ENCODE data around the gene NBEA. TPM values are rescaled to one million over a fixed set of nuclear protein-coding genes. Genes with fewer than 3 reads are reported as not detected.
A peak's percentile ranks its signal among the peaks of the same experiment; 100 is the strongest.

NBEA gene
- total RNA-seq, 2 experiments from 2014 or later = 0.12 to 0.23 TPM

DNA sequence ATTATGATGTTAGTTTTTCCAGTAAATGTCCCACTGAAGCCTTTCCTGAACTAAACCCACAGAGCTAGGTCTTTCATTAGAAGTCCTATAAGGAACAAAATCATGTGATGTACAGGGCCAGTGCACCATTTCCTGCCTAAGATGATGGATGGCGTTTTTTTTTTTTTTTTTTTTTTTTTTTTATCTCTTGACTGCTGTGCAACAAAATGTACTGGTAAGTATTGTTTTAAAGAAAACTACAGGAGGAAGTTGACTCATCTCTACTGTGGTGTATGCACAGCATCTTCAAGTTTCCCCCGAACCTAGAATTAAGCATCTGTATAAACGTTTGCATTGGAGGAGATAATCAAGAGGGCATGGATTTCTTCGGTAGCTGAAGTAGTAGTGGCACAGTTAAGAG lies 197.5 kb downstream of the NBEA start:
- peaks cover 16% of the 10 kb centered on the region for H3K4me1 Mint-ChIP-seq
- H3K27me3 Mint-ChIP-seq = no peaks in the 10 kb centered on the region
- DNase-seq (no peak), ATAC-seq (peak; percentile 72)
- peaks cover 2% of the 10 kb centered on the region for H3K9me3 Mint-ChIP-seq (ENCODE audit: low read depth)
- H3K4me3 Mint-ChIP-seq = no peak overlapping the region
- CTCF ChIA-PET = interaction anchor here (1.0 kb wide), 1 partner anchor 25 kb away, joined by 3 read pairs; no protein-coding TSS in a partner anchor
- no peaks in the 10 kb centered on the region for H3K36me3 Mint-ChIP-seq
- no peak overlapping the region for H3K27ac Mint-ChIP-seq

- no peak for ATAC-seq
- DNase-seq = no peak
- peaks cover 16% of the 10 kb centered on the region for H3K4me1 Mint-ChIP-seq
- no peaks in the 10 kb centered on the region for H3K27me3 Mint-ChIP-seq
- no peak overlapping the region for H3K27ac Mint-ChIP-seq
- no peaks in the 10 kb centered on the region for H3K36me3 Mint-ChIP-seq
- H3K9me3 Mint-ChIP-seq (ENCODE audit: low read depth) = peaks cover 2% of the 10 kb centered on the region
- H3K4me3 Mint-ChIP-seq = no peak overlapping the region
- CTCF ChIA-PET = no interaction called here
Observed at GRCh38 chr13:35140321-35140720, 198.3 kb downstream of the NBEA start.

DNA sequence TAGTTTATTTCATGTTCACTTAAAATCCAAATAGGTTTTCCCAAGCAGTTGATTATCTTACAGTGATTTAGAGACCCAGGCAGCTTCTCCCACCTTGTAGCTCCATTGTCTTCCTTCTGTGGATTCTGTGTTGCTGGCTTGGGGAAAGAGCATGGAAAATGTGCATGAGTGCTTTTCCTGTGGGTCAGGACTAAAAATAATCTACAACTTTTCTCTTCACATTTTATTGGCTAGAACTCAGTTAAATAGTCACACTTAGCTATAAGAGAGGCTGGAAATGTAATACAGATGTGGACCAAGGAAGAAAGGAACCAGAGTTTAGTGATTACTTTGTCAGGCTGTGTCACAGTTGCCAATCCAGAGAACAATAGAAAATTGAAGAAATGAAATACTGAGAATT lies 198.8 kb downstream of the NBEA start:
- Mint-ChIP-seq H3K4me3 (no peak overlapping the region), H3K36me3 (no peaks in the 10 kb centered on the region), H3K27ac (no peak overlapping the region), H3K9me3 (ENCODE audit: low read depth) (peaks cover 2% of the 10 kb centered on the region), H3K27me3 (no peaks in the 10 kb centered on the region), H3K4me1 (peaks cover 16% of the 10 kb centered on the region)
- no peak for ATAC-seq
- DNase-seq = no peak
- CTCF ChIA-PET = no interaction called here

GRCh38 chr13:35143123-35143522 lies 201.1 kb downstream of the NBEA start:
- DNase-seq (no peak), ATAC-seq (no peak)
- H3K27me3 Mint-ChIP-seq = no peaks in the 10 kb centered on the region
- no peaks in the 10 kb centered on the region for H3K36me3 Mint-ChIP-seq
- H3K9me3 Mint-ChIP-seq (ENCODE audit: low read depth) = no peaks in the 10 kb centered on the region
- no peak overlapping the region for H3K4me3 Mint-ChIP-seq
- no peak overlapping the region for H3K27ac Mint-ChIP-seq
- H3K4me1 Mint-ChIP-seq = peaks cover 8% of the 10 kb centered on the region
- CTCF ChIA-PET = interaction anchor here (0.8 kb wide), 1 partner anchor 20 kb away, joined by 3 read pairs; no protein-coding TSS in a partner anchor

DNA sequence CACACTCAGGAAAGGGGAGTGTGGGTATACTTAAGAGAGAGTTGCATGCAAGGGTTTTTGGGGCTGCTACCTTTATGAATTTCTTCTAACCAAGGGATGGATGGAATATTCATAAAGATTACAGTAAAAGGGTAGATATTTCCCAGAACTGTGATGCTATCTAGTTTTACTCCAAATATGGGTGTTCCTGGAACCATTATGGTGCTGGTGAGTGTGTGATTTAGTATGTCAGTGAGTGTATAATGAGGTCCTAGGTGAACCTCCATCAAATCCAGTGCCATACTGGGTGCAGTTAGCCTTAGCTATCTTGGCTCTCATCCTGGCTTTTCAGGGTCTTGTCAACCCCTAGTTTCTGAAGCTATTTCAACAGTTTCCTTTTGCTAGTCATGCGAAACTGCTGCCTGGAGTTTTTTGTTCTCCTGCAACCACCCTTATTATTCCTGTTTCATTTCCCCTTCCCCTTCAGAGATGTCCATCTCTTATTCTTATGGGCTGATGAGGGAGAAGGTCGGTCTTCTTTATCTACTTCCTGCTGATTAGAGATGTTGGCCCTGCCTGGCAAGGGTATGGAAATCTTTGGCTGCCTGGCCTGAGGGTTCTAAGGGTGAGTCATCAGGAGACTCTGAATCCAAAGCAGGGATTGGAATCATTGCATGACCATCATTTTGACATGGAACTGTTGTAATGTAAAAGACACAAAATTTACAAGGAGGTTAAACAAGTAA lies 202.3 kb downstream of the NBEA start:
- no peak overlapping the region for H3K4me3 Mint-ChIP-seq
- H3K4me1 Mint-ChIP-seq = peaks cover 6% of the 10 kb centered on the region
- no peaks in the 10 kb centered on the region for H3K36me3 Mint-ChIP-seq
- peaks cover under 1% of the 10 kb centered on the region for H3K9me3 Mint-ChIP-seq (ENCODE audit: low read depth)
- ATAC-seq (no peak), DNase-seq (no peak)
- H3K27me3 Mint-ChIP-seq = no peaks in the 10 kb centered on the region
- CTCF ChIA-PET = no interaction called here
- no peak overlapping the region for H3K27ac Mint-ChIP-seq

GRCh38 chr13:35146686-35147085 lies 204.6 kb downstream of the NBEA start:
- Mint-ChIP-seq H3K27me3 (no peaks in the 10 kb centered on the region), H3K4me3 (no peak overlapping the region), H3K9me3 (ENCODE audit: low read depth) (peaks cover 1% of the 10 kb centered on the region), H3K36me3 (no peaks in the 10 kb centered on the region), H3K4me1 (no peaks in the 10 kb centered on the region), H3K27ac (no peak overlapping the region)
- CTCF ChIA-PET = no interaction called here
- DNase-seq (no peak), ATAC-seq (no peak)

DNA sequence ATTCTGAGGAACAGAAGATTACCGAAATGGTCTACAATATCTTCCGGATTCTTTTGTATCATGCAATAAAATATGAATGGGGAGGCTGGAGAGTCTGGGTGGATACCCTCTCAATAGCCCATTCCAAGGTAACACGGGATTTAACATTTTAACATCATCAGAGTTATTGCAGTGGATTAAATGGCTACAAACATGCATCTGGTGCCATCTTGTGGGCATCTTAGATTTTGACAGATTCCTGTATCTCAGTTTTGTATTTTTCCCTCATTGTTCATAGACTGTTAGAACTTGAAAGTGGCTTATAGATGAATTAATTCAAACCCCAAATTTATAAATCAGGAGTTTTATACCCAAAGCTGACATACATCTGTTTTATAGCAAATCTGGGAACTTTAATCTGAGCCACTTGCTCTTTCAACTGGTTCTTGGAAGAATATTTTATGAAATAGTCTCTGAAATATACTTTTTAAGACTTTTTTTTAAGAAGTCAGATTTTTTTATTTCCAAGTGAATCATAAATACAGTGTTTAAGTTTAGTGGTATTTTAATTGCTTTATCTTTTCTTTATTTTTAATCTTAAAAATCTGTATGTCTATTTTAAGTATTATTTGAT lies 215.2 kb downstream of the NBEA start:
- H3K4me1 Mint-ChIP-seq = peaks cover 4% of the 10 kb centered on the region
- no peaks in the 10 kb centered on the region for H3K9me3 Mint-ChIP-seq (ENCODE audit: low read depth)
- no peak for ATAC-seq
- no peak for DNase-seq
- CTCF ChIA-PET = interaction anchor here (1.2 kb wide), 1 partner anchor 15 kb away, joined by 3 read pairs; no protein-coding TSS in a partner anchor
- H3K4me3 Mint-ChIP-seq = no peak overlapping the region
- H3K27me3 Mint-ChIP-seq = no peaks in the 10 kb centered on the region
- H3K36me3 Mint-ChIP-seq = no peaks in the 10 kb centered on the region
- H3K27ac Mint-ChIP-seq = no peak overlapping the region

- peaks cover 8% of the 10 kb centered on the region for H3K4me1 Mint-ChIP-seq
- no peaks in the 10 kb centered on the region for H3K9me3 Mint-ChIP-seq (ENCODE audit: low read depth)
- H3K27ac Mint-ChIP-seq = no peak overlapping the region
- H3K4me3 Mint-ChIP-seq = no peak overlapping the region
- H3K36me3 Mint-ChIP-seq = no peaks in the 10 kb centered on the region
- no peaks in the 10 kb centered on the region for H3K27me3 Mint-ChIP-seq
- DNase-seq = no peak
- CTCF ChIA-PET = no interaction called here
- ATAC-seq = no peak
Observed at GRCh38 chr13:35159041-35159440, 217.0 kb downstream of the NBEA start.

DNA sequence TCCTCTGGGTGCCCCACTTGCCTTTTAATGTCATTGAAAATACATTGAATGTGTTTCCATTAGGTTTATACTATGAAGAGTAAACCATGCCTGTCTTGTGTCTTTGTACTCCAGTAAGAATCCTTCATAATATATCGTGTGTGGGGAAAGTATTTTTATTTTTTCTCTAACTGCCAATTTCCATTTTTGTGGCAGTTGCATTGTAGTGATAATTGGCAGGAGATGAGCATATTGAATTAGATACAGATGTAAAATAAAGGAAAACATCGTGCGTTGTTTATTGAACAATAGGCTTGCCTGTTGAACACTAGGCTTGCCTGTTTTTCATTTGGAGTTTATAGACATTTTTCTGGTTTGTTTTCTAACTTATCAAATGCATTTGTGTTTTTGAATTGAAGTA lies 218.8 kb downstream of the NBEA start:
- H3K9me3 Mint-ChIP-seq (ENCODE audit: low read depth) = no peaks in the 10 kb centered on the region
- peaks cover 8% of the 10 kb centered on the region for H3K4me1 Mint-ChIP-seq
- no peaks in the 10 kb centered on the region for H3K27me3 Mint-ChIP-seq
- H3K27ac Mint-ChIP-seq = no peak overlapping the region
- H3K36me3 Mint-ChIP-seq = no peaks in the 10 kb centered on the region
- CTCF ChIA-PET = no interaction called here
- DNase-seq = no peak
- ATAC-seq = no peak
- no peak overlapping the region for H3K4me3 Mint-ChIP-seq

- H3K4me1 Mint-ChIP-seq = peaks cover 8% of the 10 kb centered on the region
- no peaks in the 10 kb centered on the region for H3K36me3 Mint-ChIP-seq
- peak overlapping the region; percentile 62 for H3K27ac Mint-ChIP-seq
- ATAC-seq = no peak
- no peaks in the 10 kb centered on the region for H3K27me3 Mint-ChIP-seq
- peak overlapping the region; percentile 48 for H3K4me3 Mint-ChIP-seq
- H3K9me3 Mint-ChIP-seq (ENCODE audit: low read depth) = no peaks in the 10 kb centered on the region
- DNase-seq = no peak
- CTCF ChIA-PET = no interaction called here
Observed at GRCh38 chr13:35162420-35162819, 220.3 kb downstream of the NBEA start.

DNA sequence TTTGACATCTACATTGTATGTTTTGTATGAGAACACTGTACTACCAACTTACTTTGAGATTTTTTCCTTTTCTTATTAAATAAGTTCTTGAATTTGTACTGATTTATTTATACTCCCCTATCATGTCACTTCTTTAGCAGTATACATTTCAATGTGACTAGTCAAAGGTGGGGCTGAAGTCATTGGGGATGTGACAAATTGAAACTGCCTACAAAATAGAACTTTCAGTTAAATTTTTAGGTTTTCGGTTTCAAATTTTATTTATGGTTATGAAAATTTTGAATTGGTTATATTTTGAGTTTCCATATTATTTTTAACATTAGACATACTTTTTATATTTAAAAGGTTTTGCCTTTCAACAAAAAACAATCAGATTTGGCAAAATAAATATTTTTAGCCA lies 221.6 kb downstream of the NBEA start:
- Mint-ChIP-seq H3K36me3 (no peaks in the 10 kb centered on the region), H3K4me1 (peaks cover 8% of the 10 kb centered on the region), H3K9me3 (ENCODE audit: low read depth) (no peaks in the 10 kb centered on the region), H3K4me3 (no peak overlapping the region), H3K27ac (no peak overlapping the region), H3K27me3 (no peaks in the 10 kb centered on the region)
- ATAC-seq = no peak
- CTCF ChIA-PET = interaction anchor here (0.7 to 1.3 kb wide), 3 partner anchors 14 to 21 kb away, joined by 3 read pairs; no protein-coding TSS in a partner anchor
- DNase-seq = no peak

GRCh38 chr13:35164324-35164932 lies 222.4 kb downstream of the NBEA start:
- Mint-ChIP-seq H3K4me1 (peaks cover 4% of the 10 kb centered on the region), H3K9me3 (ENCODE audit: low read depth) (no peaks in the 10 kb centered on the region), H3K27ac (no peak overlapping the region), H3K4me3 (no peak overlapping the region), H3K36me3 (no peaks in the 10 kb centered on the region), H3K27me3 (no peaks in the 10 kb centered on the region)
- DNase-seq (no peak), ATAC-seq (no peak)
- CTCF ChIA-PET = interaction anchor here (0.7 to 1.3 kb wide), 5 partner anchors 14 to 25 kb away, joined by 3 read pairs; no protein-coding TSS in a partner anchor

DNA sequence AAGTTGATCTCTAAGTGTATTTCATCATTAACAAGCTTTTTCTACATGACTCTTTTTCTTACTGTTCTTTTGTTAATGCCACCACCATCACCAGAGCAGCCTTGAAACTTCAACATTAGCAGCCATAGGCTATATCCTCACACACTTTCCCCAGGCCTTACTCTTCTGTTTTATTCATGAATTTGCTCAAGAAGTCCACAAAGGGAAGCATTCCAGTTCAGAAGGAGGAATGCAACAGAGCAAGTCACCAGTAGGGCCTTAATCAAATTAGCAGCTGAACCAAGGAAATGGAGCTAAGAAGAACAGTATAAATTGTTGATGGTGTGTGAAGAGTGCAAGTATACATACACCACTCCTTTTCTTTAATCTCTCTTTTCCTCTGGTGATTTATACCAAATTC lies 223.1 kb downstream of the NBEA start:
- no peaks in the 10 kb centered on the region for H3K27me3 Mint-ChIP-seq
- ATAC-seq = no peak
- no peak for DNase-seq
- no peak overlapping the region for H3K4me3 Mint-ChIP-seq
- H3K27ac Mint-ChIP-seq = no peak overlapping the region
- CTCF ChIA-PET = interaction anchor here (0.7 to 1.0 kb wide), 3 partner anchors 26 to 1366 kb away, joined by 3 read pairs; no protein-coding TSS in a partner anchor
- no peaks in the 10 kb centered on the region for H3K36me3 Mint-ChIP-seq
- peaks cover 4% of the 10 kb centered on the region for H3K4me1 Mint-ChIP-seq
- H3K9me3 Mint-ChIP-seq (ENCODE audit: low read depth) = no peaks in the 10 kb centered on the region

DNA sequence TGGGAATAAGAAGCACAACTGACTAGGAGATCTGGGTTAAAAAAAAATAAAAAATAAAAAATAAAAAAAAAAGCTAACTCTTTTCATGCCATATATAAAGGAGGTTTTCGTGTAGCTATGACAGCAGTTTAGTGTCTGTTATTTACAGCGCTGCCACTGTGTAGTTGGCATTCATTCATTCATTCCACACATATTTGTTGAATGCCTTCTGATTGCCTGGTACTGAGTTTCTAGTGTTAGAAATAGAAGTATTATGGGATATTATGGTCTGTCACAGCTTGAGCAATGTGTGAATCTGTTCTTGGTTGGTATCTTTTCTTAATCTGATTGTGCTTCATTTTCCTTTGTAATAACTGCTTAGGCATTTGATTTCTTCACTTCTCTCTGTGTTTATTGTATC lies 237.4 kb downstream of the NBEA start:
- Mint-ChIP-seq H3K4me1 (no peaks in the 10 kb centered on the region), H3K9me3 (ENCODE audit: low read depth) (no peaks in the 10 kb centered on the region), H3K4me3 (no peak overlapping the region), H3K27me3 (no peaks in the 10 kb centered on the region), H3K36me3 (no peaks in the 10 kb centered on the region), H3K27ac (no peak overlapping the region)
- no peak for ATAC-seq
- CTCF ChIA-PET = no interaction called here
- DNase-seq = no peak
